PC-9 (cell line): ENCODE data around the gene HS3ST6. TPM values are rescaled to one million over a fixed set of nuclear protein-coding genes. Genes with fewer than 3 reads are reported as not detected.

ENCODE experiments used
- BruUV-seq: library from RNA; stranded (reverse); fragments of 400-500 nt; replicated peaks from 2 replicates; lab custom pipeline; 2021; lab: Mats Ljungman, UMichigan
- CTCF ChIA-PET: fragments of 300-600 bp; sonication (Branson Sonifier 250); formaldehyde crosslinking; loops from one replicate; lab custom pipeline; 2022; ENCODE audit warnings: antibody characterized with exemption; lab: Charles Lee
- POLR2A ChIA-PET: fragments of 300-600 bp; sonication (Branson Sonifier 250); formaldehyde crosslinking; loops from one replicate; lab custom pipeline; 2022; ENCODE audit warnings: antibody characterized with exemption; ENCODE audit not compliant: unreplicated experiment; lab: Charles Lee
- DNase-seq, 2 experiments: peaks; one replicate each; pipeline versions ENCODE4 v3.0.0 to v3.0.0-alpha.2; 2015 to 2022; ENCODE audit warnings: mixed read lengths in 1 of 2
- H2AFZ ChIP-seq: fragments of 200-600 bp; sonication (generic); 2 replicates; pipeline ENCODE4 v1.8.1; 2017; ENCODE audit warnings: antibody characterized with exemption
- H3F3A ChIP-seq: fragments of 200-600 bp; sonication (generic); 2 replicates; pipeline ENCODE4 v1.8.1; 2017; ENCODE audit warnings: antibody characterized with exemption, mild to moderate bottlenecking, low read depth; ENCODE audit not compliant: insufficient read depth
- H3K27ac ChIP-seq: fragments of 200-600 bp; sonication (generic); 2 replicates; pipeline ENCODE4 v1.6.1; 2016; ENCODE audit warnings: mixed run types
- H3K27me3 ChIP-seq: fragments of 200-600 bp; sonication (generic); 2 replicates; pipeline ENCODE4 v1.6.1; 2016; ENCODE audit warnings: low read depth, mixed run types; ENCODE audit not compliant: insufficient read depth
- H3K36me3 ChIP-seq: fragments of 200-600 bp; sonication (generic); 2 replicates; pipeline ENCODE4 v1.6.1; 2016; ENCODE audit warnings: low read depth, mixed run types
- H3K4me1 ChIP-seq: fragments of 200-600 bp; sonication (generic); replicated peaks from 2 replicates; pipeline ENCODE4 v1.6.1; 2016; ENCODE audit warnings: mixed run types; ENCODE audit not compliant: insufficient read depth
- H3K4me2 ChIP-seq: fragments of 200-600 bp; sonication (generic); 2 replicates; pipeline ENCODE4 v1.6.1; 2017; ENCODE audit warnings: mixed run types
- H3K4me3 ChIP-seq: fragments of 200-600 bp; sonication (generic); 2 replicates; pipeline ENCODE4 v1.6.1; 2016; ENCODE audit warnings: mixed run types
- H3K79me2 ChIP-seq: fragments of 200-600 bp; sonication (generic); 2 replicates; pipeline ENCODE4 v1.6.1; 2017; ENCODE audit warnings: low read depth, mixed run types
- H3K9me2 ChIP-seq: fragments of 200-600 bp; sonication (generic); 2 replicates; pipeline ENCODE4 v1.8.1; 2017; ENCODE audit warnings: mild to moderate bottlenecking; ENCODE audit not compliant: insufficient read depth
- H3K9me3 ChIP-seq: fragments of 200-600 bp; sonication (generic); 2 replicates; pipeline ENCODE4 v1.8.1; 2016; ENCODE audit warnings: low read depth; ENCODE audit not compliant: insufficient read depth
- H4K20me1 ChIP-seq: fragments of 200-600 bp; sonication (generic); 2 replicates; pipeline ENCODE4 v1.8.1; 2017; ENCODE audit not compliant: insufficient read depth
- EZH2 ChIP-seq: fragments of 200-600 bp; sonication (generic); IDR thresholded peaks from 2 replicates; pipeline ENCODE4 v1.8.0; 2017; ENCODE audit warnings: antibody characterized with exemption, low read depth
- intact Hi-C: fragments of 100-400 bp; cut with micrococcal nuclease; formaldehyde crosslinking; loops from one replicate; pipeline ENCODE4 v1.10.0; 2022; ENCODE audit not compliant: unreplicated experiment
- total RNA-seq: library from RNA; stranded (reverse); gene quantifications from 2 replicates; pipeline ENCODE4 v1.2.3, GENCODE V29; 2021
- TF ChIP-seq, protein P1 (sequence below): fragments of 200-600 bp; sonication (generic); conservative IDR thresholded peaks from 2 replicates; pipeline ENCODE4 v1.6.1; 2017; ENCODE audit warnings: mixed run types, antibody characterized with exemption, mild to moderate bottlenecking, moderate library complexity

The HS3ST6 gene
- total RNA-seq, 1 experiment from 2014 or later = not detected

DNA sequence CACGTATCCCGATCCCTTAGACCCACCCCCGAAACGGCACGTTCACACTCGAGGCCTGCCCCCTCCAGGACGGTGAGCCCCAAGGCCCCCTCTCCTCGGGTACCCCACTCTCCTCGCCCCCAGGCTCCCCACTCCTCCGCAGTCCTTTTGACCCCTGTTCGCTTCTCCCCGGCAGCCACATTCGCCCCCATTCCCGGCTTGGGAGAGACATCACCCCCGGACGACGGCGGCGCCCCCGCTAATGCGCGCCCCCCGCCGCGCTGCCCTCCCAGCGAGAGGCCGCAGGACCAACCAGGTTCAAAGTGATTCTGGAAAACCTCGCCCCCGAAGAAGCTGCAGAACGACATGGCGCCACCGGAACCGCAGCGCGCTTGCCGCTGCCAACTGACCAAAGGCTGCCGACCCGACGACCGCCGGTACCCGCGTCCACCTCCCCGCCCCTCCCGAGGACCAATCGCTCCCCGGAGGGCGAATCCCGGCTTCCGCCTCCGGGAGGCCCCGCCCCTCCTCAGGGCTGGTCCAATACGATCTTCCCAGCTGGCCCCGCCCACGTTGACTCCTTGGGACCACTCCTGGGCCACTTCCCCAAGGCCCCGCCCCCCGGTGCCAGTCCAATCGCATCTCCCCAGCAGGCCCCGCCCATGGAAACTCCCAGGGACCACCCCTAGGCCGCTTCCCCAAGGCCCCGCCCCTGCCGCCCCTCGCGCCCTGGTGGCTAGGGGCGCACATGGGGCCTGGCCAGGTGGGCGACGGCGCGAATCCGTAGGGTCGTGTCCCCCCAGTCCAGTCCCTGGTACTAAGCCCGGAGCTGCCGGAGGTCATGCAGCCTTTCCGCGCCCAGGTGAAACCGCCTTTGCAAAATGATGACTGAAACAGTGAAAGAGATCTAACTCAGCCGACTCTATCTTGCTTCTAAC lies 24.9 kb upstream of the HS3ST6 start, which contains the start of gene MSRB1:
Gene MSRB1 (minus strand): TSS at position 390 of the 917 bp plus-strand sequence. CDS start 43 bp downstream, at position 347.
- peaks cover 18% of the 10 kb centered on the region for H3K4me1 ChIP-seq
- H3K36me3 ChIP-seq = no peaks in the 10 kb centered on the region
- no peaks in the 10 kb centered on the region for H3K9me2 ChIP-seq
- peak; percentile 93 to 100 for DNase-seq
- peaks cover 37% of the 10 kb centered on the region; the same call in 1 of the 2 replicates for H3F3A ChIP-seq
- 0 out of 2 replicates have a peak, but pooled peaks cover 3% of the 10 kb centered on the region for H4K20me1 ChIP-seq
- no peaks in the 10 kb centered on the region for H3K9me3 ChIP-seq
- H3K27ac ChIP-seq = peak within 1 kb of the TSS; percentile 61
- H2AFZ ChIP-seq = peak within 1 kb of the TSS; percentile 94
- POLR2A ChIA-PET = interaction anchor here (0.5 to 1.0 kb wide), 5 partner anchors 9 to 771 kb away, joined by 3 to 13 read pairs (median 4); partner anchors contain the start of genes RAB26, RPS2 and UQCC4
- H3K4me2 ChIP-seq = peak within 1 kb of the TSS; percentile 86
- intact Hi-C loops = loop anchor here (2.0 to 5.0 kb wide), 2 partner anchors 16 to 161 kb away; partner anchors contain the start of genes NDUFB10, NUBP2 and SPSB3
- CTCF ChIA-PET = interaction anchor here (0.6 to 0.7 kb wide), 2 partner anchors 245 to 373 kb away, joined by 3 to 5 read pairs; no protein-coding TSS in a partner anchor
- no TSS peak for BruUV-seq
- peaks cover 18% of the 10 kb centered on the region; the same call in 1 of the 2 replicates for H3K79me2 ChIP-seq
- peak within 1 kb of the TSS; percentile 81 for H3K4me3 ChIP-seq
- TF ChIP-seq, protein P1, sequence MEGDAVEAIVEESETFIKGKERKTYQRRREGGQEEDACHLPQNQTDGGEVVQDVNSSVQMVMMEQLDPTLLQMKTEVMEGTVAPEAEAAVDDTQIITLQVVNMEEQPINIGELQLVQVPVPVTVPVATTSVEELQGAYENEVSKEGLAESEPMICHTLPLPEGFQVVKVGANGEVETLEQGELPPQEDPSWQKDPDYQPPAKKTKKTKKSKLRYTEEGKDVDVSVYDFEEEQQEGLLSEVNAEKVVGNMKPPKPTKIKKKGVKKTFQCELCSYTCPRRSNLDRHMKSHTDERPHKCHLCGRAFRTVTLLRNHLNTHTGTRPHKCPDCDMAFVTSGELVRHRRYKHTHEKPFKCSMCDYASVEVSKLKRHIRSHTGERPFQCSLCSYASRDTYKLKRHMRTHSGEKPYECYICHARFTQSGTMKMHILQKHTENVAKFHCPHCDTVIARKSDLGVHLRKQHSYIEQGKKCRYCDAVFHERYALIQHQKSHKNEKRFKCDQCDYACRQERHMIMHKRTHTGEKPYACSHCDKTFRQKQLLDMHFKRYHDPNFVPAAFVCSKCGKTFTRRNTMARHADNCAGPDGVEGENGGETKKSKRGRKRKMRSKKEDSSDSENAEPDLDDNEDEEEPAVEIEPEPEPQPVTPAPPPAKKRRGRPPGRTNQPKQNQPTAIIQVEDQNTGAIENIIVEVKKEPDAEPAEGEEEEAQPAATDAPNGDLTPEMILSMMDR = no peak
- H3K27me3 ChIP-seq = no peaks in the 10 kb centered on the region

DNA sequence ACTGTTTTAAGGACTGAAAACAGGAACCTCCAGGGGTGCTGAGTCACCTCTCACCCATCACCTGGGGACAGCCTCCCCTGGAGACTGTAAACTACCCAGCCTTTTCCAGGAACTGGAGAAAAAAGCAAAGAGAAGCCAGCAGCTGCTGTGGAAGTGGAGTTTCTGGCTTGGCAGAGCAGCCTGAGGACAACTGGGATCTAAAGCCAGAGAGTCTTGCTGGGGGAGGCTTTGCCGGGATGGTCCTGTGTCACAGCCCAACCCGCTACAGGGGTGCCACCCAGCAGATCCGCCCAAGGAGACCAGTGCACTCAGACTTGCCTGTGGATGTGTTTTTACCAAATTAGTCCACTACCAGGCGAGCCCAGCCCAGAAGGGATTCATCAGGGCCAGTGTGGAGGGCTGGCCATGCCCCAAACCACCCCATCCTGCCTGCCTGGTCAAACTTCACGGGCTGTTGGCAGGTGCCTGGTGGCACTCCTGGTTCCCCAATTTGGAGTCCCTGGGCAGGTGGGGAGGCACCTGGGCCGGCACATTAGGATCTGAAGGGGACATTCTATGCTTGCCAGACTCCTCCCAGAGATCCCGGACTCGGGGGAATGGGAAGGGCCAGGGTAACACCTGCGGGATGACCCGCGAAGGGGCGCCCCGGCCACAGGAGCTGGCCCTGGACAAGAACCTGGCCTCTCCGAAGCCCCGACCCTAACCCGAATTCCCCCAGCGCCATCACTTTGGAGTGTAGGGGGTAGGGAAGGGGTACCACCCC lies 24.0 kb upstream of the HS3ST6 start:
- Histone ChIP-seq H3K4me1 (peaks cover 21% of the 10 kb centered on the region), H3K27ac (peak overlapping the region; percentile 61), H2AFZ (peak overlapping the region; percentile 94), H3K4me3 (peak overlapping the region; percentile 81), H3K9me2 (no peaks in the 10 kb centered on the region), H3F3A (peaks cover 39% of the 10 kb centered on the region; the same call in 1 of the 2 replicates), H3K36me3 (no peaks in the 10 kb centered on the region), H3K79me2 (peaks cover 18% of the 10 kb centered on the region; the same call in 1 of the 2 replicates), H3K4me2 (peak overlapping the region; percentile 86), H4K20me1 (0 out of 2 replicates have a peak, but pooled peaks cover 3% of the 10 kb centered on the region), H3K9me3 (no peaks in the 10 kb centered on the region), H3K27me3 (no peaks in the 10 kb centered on the region)
- BruUV-seq = no TSS peak
- intact Hi-C loops = loop anchor here (2.0 to 5.0 kb wide), 2 partner anchors 17 to 160 kb away; partner anchors contain the start of genes NDUFB10, NUBP2 and SPSB3
- POLR2A ChIA-PET = interaction anchor here (0.9 kb wide), 1 partner anchor 770 kb away, joined by 13 read pairs; no protein-coding TSS in a partner anchor
- TF ChIP-seq, protein P1 = no peak
- TF ChIP-seq EZH2 = no peak
- CTCF ChIA-PET = no interaction called here
- peak; percentile 63 to 79 for DNase-seq
